ENCODE results near the gene FRMD8. TPM values are rescaled to one million over a fixed set of nuclear protein-coding genes. Genes with fewer than 3 reads are reported as not detected.

FRMD8 gene
- polyA plus RNA-seq, 3 donors = 33.7 to 41.2 (median 35.4) TPM

DNA sequence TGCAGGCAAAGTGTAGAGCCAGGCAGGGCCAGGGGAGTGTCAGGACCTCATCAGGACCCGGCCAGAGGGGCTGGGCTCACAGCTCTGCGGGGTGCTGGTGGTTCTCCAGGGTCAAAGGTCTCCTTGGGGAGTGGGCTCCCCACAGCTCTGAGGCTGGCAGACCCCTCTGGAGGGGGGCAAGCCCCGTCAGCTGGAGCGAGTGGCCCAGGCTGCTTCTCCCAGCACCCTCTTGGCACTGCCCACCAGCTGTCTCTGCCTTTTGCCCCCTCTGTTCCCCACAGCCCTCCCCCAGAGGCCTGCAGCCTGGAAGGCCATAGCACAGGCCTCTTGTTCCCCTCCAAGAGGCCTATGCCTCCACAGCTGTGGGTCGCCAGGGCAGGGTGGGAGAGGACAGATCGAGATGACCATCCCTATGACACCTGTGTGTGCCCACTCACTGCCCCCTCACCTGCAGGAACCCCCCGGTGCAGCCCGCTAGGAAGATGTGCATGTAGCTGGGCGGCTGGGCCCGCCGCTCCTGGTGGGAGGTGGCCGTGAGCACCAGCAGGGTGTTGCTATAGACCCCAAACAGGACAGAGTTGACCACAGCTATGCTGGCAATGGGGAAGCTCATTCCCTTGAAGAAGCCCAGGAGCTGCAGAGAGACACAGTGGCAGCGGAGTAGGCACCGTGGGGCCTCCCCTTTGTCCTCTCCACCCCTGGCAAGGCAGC lies 7.4 kb upstream of the FRMD8 start:
- Mint-ChIP-seq H3K4me3 (no peak overlapping the region), H3K27ac (peak overlapping the region in 2 of 7 donors; percentile 73 to 86), H3K9me3 (peaks cover 0 to 3% (median 0%) of the 10 kb centered on the region in 7 donors), H3K27me3 (ENCODE audit: low read depth in 3 of 3) (peaks cover 0 to 3% (median 2%) of the 10 kb centered on the region in 3 donors), H3K4me1 (peaks cover 38% of the 10 kb centered on the region), H3K36me3 (peaks cover 3 to 5% of the 10 kb centered on the region in 2 donors)
- peaks cover 41 to 54% of the 10 kb centered on the region in 2 donors for H3K4me1 ChIP-seq (ENCODE audit: control insufficient read depth in 1 of 2, insufficient read depth in 2 of 2, low read length in 2 of 2)
- no peak overlapping the region for H3K4me3 ChIP-seq (replicated peaks in 1 of 3; ENCODE audit: low read depth in 2 of 3, low read length in 3 of 3)
- DNase-seq = no peak
- no peak overlapping the region for H3K4me2 ChIP-seq (replicated peaks; ENCODE audit: extremely low read depth, low read length, poor library complexity, severe bottlenecking)
- H3K79me2 ChIP-seq (ENCODE audit: insufficient read depth, low read length) = peaks cover 14% of the 10 kb centered on the region
- no peak overlapping the region for H2AFZ ChIP-seq (ENCODE audit: insufficient read depth, low read depth, low read length, poor library complexity, severe bottlenecking)
- intact Hi-C loops (cut with micrococcal nuclease) = no loop called here
- TF ChIP-seq, protein P1, sequence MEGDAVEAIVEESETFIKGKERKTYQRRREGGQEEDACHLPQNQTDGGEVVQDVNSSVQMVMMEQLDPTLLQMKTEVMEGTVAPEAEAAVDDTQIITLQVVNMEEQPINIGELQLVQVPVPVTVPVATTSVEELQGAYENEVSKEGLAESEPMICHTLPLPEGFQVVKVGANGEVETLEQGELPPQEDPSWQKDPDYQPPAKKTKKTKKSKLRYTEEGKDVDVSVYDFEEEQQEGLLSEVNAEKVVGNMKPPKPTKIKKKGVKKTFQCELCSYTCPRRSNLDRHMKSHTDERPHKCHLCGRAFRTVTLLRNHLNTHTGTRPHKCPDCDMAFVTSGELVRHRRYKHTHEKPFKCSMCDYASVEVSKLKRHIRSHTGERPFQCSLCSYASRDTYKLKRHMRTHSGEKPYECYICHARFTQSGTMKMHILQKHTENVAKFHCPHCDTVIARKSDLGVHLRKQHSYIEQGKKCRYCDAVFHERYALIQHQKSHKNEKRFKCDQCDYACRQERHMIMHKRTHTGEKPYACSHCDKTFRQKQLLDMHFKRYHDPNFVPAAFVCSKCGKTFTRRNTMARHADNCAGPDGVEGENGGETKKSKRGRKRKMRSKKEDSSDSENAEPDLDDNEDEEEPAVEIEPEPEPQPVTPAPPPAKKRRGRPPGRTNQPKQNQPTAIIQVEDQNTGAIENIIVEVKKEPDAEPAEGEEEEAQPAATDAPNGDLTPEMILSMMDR (IDR thresholded peaks at IDR 0.05) = no peak
- H3K36me3 ChIP-seq (replicated peaks in 1 of 2; ENCODE audit: control insufficient read depth in 1 of 2, insufficient read depth in 2 of 2, low read length in 2 of 2) = no peaks in the 10 kb centered on the region
- H4K20me1 ChIP-seq (ENCODE audit: insufficient read depth, low read length) = no peaks in the 10 kb centered on the region
- no peaks in the 10 kb centered on the region for H3K27me3 ChIP-seq (ENCODE audit: control insufficient read depth in 2 of 2, insufficient read depth in 2 of 2, low read length in 2 of 2)
- H3K9me3 ChIP-seq (replicated peaks in 1 of 2; ENCODE audit: control insufficient read depth in 1 of 2, insufficient read depth in 1 of 2, low read length in 2 of 2) = no peaks in the 10 kb centered on the region
- peak overlapping the region; percentile 31 for H3K9ac ChIP-seq (ENCODE audit: insufficient read depth, low read length, poor library complexity, severe bottlenecking)
- H3K27ac ChIP-seq (ENCODE audit: low read depth in 1 of 2, low read length in 2 of 2) = peak overlapping the region in 1 of 2 donors; percentile 47
- 96% methylated on average over 12 of the region's 14 CpGs for WGBS (ENCODE audit: insufficient coverage)

DNA sequence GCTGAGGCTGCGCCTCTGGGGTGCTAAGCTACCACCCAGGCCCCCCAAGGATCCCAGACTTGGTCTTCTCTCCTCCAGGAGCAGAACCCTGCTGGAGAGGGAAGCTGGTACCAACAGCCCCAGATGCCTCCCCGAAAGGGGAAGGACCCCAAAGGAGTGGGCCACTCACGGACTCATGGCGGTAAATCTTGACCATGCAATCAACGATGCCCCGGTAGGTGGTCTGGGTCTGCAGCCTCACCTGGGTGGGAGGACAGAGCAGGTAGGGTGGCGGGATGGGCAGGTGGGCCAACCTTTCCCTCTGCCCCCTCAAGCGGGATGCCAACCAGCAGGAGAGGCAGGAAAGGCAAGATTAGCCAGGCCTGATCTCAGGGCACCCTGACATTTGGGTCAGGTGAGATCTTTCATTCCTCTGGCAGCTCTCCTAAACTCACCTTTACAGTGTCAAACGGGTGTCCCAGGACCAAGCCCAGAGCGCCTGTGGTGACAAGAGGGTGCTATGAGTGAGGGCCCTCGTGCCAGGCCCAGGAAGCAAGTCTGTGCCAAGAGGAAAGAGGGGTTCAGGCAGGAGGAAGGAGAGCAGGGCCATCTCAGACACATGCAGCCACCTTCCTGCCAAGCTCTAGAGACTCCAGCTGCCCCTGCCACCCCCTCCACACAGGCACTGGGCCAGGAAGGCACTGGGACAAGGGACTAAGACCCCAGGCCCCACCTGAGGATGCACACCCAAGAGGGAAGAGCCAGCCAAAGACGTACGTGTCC lies 6.6 kb upstream of the FRMD8 start:
- H3K4me3 ChIP-seq (replicated peaks in 1 of 3; ENCODE audit: low read depth in 2 of 3, low read length in 3 of 3) = no peak overlapping the region
- H3K9me3 ChIP-seq (replicated peaks in 1 of 2; ENCODE audit: control insufficient read depth in 1 of 2, insufficient read depth in 1 of 2, low read length in 2 of 2) = no peaks in the 10 kb centered on the region
- no peak overlapping the region for H3K4me3 Mint-ChIP-seq
- peaks cover 41 to 57% of the 10 kb centered on the region in 2 donors for H3K4me1 ChIP-seq (ENCODE audit: control insufficient read depth in 1 of 2, insufficient read depth in 2 of 2, low read length in 2 of 2)
- H2AFZ ChIP-seq (ENCODE audit: insufficient read depth, low read depth, low read length, poor library complexity, severe bottlenecking) = no peak overlapping the region
- peaks cover 40% of the 10 kb centered on the region for H3K4me1 Mint-ChIP-seq
- no peaks in the 10 kb centered on the region for H4K20me1 ChIP-seq (ENCODE audit: insufficient read depth, low read length)
- peaks cover 3 to 5% of the 10 kb centered on the region in 2 donors for H3K36me3 Mint-ChIP-seq
- H3K27ac ChIP-seq (ENCODE audit: low read depth in 1 of 2, low read length in 2 of 2) = no peak overlapping the region
- H3K27me3 ChIP-seq (ENCODE audit: control insufficient read depth in 2 of 2, insufficient read depth in 2 of 2, low read length in 2 of 2) = no peaks in the 10 kb centered on the region
- 83% methylated on average over 6 of the region's 13 CpGs for WGBS (ENCODE audit: insufficient coverage)
- H3K9ac ChIP-seq (ENCODE audit: insufficient read depth, low read length, poor library complexity, severe bottlenecking) = no peak overlapping the region
- peaks cover 0 to 2% (median 2%) of the 10 kb centered on the region in 3 donors for H3K27me3 Mint-ChIP-seq (ENCODE audit: low read depth in 3 of 3)
- intact Hi-C loops (cut with micrococcal nuclease) = loop anchor here in 1 of 2 donors (5.0 kb wide), 2 partner anchors 37 to 127 kb away; no protein-coding TSS in a partner anchor
- H3K9me3 Mint-ChIP-seq = peaks cover 0 to 3% (median 0%) of the 10 kb centered on the region in 7 donors
- no peak for DNase-seq
- no peaks in the 10 kb centered on the region for H3K36me3 ChIP-seq (replicated peaks in 1 of 2; ENCODE audit: control insufficient read depth in 1 of 2, insufficient read depth in 2 of 2, low read length in 2 of 2)
- H3K4me2 ChIP-seq (replicated peaks; ENCODE audit: extremely low read depth, low read length, poor library complexity, severe bottlenecking) = no peak overlapping the region
- H3K27ac Mint-ChIP-seq = peak overlapping the region in 1 of 7 donors; percentile 19
- TF ChIP-seq, protein P1 (IDR thresholded peaks at IDR 0.05) = no peak
- H3K79me2 ChIP-seq (ENCODE audit: insufficient read depth, low read length) = peaks cover 14% of the 10 kb centered on the region

Measured in CD14-positive monocyte (primary cell).